Stimulated activated CD8-positive, alpha-beta memory T cell treated with anti-CD3 and anti-CD28 coated beads, Interleukin-7, amount 100 ng/mL, for 48 hours (primary cell): Measurements from ENCODE around the gene TRIM29.

ENCODE experiments used
- DNase-seq, 2 donors: peaks; one replicate each; pipeline ENCODE4 v3.0.0-alpha.2; 2020; ENCODE audit warnings: low read depth in 1 of 2; ENCODE audit errors: extremely low read depth in 1 of 2

TRIM29 gene

DNA sequence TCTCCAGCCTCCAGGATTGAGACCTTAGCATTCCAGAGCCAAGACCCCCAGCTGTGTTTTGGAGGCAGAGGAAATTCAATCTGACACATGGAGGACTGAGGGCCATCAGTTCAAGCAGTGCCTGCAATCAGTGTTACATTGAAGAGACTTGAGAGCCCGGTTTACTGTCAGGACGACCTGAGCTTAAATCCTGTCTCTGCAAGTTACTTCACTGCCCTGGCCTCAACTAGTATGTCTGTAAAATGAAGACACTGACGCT is 35.1 kb downstream of the TRIM29 start:
- no peak for DNase-seq

DNA sequence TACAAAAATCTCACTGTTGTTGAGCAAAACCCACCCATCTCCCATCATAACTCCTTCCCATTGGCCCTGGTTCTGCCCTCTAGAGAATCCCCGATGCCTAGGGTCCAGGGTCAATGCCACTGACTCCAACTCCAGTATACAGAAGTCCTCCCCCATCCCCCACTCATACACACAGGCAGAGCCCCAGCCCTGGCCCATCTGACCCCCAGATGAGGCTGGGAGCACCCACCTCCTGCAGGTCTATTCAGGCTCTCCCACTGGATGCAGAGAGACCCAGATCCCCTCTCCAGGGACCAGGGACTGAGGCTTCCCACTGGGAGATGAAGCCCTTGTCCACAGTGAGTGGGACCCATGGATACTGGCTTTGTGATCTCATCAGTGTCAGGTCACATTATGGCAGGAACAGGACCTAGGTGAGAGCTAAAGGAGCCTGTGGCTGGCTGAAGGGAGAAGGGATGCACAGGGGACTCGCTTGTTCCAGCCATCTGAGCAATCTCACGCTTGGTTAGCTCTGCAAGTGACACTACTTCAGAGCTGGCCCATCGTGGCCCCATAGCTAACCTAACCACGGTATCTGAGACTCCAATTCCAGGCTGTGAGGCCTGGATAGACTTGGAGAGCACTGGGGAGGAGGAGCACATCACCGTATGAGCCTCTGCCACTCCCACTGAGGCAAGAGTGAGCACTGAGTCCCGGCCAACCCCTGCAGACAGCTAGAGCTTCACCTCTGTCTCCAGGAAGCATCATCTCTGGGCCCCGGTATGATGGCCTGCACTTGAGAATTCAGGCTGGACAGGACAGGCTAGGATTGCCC is 35.7 kb downstream of the TRIM29 start:
- no peak for DNase-seq

DNA sequence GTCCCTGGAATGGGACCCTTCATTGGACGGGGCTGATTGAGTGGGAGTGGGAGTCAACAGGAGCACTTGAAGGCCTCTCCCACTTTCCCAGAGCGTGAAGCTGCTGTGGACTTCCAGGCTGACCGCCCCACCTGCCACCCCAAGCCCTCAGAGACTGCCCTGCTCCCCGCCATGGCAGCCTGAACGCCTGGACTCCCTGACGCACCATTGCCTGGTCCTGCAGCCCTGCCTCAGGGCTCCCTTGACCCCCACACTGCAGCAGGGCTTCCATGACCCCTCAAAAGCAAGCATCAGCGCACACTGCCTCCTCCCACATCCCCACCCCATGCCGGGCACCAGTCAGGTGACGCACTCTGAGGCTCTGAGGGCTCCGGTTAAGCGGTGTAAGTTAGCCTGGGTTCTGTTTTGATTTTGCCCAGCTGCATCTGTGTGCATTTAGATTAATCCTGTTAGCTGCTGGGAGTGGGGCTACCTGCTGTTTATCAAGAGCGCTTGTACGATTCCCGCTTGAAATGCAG is 39.4 kb downstream of the TRIM29 start:
- DNase-seq = no peak

DNA sequence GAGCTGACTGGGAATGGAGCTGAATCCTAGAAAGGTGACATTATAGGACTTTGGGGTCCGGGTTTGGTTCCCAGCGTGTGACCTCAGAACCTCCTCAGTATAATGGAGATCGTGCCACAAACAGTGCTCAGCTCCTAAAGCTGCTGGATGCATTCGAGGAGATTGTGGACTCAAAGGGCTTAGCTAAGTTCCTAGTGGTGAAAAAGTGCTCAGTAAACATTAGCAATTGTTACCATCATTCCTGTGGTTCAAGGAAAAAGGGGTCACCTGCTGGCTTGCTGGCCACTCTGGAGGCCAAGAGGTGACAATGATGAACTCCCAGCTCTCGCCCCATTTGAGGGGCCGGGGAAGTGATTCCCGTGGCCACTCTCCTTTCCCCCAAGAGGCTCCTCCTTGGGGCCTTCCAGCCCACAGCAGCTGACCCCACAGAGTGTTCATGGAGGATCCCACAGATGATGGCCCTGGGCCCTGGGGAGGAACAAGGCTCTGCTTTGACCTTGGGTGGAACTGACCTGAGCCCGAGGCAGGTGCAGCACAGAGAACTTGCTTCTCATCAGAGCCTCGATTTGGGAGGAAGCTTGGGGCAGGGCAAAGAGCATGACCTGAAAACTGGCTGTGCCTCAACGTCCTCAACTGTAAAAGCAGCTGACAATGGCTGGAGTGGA is 40.1 kb downstream of the TRIM29 start:
- DNase-seq = no peak

DNA sequence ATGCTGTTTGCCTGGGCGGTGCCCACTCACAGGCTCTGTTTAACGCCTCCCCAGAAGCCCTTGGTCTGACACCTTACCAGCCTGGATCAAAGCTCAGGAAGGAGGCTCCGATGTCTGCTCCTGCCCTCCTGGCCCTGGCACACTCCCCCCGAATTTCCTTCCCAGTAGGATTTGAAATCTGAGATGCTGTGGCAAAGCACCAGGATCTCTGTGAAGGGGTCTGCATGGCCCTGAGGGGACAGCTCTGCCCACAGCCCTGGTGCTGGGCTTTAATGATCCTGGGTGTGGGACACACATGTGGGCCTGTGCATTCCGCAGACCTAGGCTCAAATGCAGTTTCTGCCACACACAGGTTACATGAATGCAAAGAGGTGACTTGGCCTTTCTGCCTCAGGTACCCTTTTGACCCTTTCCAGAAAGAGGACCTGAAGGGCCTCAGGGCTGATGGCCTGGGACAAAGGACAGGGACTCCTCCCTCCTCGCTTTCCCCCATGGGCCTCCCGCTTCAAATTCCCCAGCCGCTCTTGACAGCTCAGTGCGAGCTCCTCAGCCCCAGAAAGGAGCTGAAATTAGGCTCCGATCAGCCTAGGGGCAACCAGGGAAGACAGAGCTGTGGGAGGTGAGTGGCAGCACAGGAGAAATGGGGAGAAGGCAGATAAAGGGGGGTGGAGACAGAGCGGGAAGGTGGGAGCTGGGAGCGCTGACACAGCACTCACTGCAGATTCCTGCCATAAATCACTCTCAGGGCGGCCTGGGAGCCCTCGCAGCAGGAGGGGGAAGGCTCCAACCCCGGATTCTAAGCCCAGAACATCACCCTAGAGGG is 41.3 kb downstream of the TRIM29 start:
- DNase-seq = no peak

DNA sequence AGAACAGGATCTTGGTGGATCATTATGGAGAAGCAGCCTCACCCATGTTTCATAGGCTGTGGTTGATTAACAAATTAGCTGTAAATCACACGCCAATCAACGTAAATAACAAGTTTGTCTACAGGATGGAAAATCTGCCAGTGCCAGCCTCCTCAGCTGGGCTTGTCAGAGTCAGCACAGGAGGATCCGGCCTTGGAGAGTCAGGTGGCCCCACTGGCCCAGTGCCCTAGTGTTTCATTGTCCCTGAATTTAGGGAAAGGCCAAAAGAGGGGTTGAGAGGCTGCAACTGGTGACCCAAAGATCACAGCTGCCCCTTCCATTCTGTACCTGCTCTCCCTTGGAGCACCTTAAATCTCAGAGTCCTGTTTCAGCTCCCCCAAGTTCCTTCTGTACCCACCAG is 42.4 kb downstream of the TRIM29 start:
- DNase-seq = no peak

DNA sequence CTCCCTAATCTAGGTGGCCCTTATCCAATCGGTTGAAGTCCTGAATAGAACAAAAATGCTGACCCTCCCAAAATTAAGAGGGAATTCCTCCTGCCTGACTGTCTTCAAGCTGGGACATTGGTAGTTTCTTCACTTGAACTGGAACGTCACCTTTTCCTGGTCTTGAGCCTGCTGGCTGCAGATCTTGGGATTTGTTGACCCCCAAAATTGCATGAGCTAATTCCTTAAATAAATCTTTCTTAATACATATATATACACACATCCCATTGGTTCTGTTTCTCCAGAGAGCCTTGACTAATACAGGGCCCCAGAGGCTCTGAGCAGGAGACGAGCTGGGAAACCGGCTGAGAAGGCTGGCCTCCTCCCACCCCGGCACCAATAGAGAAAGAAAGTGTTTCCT is 46.2 kb downstream of the TRIM29 start:
- DNase-seq = no peak

DNA sequence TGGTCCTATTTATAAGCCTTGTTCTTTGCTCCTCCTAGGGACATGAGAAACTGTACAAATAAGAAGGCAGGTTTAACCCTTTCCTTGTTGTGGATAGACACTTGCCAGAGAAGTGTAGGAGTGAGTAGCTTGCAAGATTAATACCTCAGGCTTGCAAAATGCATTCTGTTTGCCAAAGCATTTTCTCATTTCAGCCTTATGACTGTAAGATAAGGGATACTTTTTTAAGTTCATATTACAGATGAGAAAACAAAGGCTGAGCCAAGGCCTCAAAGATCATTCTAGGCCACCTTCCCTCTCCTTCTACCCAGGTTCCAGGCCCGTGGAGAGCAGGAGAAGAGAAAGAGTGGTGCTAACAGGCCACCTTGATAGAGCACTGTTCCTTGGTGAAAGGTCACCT is 46.8 kb downstream of the TRIM29 start:
- DNase-seq = no peak

DNA sequence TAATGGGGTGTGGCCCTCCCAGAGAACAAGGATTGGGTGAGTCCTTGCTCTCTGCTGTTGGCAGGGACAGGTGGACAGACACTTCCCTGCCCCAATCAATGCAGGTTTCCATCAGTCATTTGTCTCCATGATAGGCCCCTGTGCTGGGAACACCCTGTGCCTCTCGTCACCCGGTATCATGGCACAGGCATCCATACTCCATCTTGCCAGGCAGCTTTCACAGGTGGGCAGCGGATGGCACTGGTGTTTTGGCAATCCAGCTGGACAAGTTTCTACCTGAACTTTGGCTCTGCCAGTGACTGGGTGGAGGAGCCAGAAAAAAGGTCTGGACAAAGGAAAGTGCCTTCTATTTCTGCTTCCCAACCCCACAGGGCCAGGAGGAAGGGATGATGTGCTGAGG is 47.5 kb downstream of the TRIM29 start:
- no peak for DNase-seq

DNA sequence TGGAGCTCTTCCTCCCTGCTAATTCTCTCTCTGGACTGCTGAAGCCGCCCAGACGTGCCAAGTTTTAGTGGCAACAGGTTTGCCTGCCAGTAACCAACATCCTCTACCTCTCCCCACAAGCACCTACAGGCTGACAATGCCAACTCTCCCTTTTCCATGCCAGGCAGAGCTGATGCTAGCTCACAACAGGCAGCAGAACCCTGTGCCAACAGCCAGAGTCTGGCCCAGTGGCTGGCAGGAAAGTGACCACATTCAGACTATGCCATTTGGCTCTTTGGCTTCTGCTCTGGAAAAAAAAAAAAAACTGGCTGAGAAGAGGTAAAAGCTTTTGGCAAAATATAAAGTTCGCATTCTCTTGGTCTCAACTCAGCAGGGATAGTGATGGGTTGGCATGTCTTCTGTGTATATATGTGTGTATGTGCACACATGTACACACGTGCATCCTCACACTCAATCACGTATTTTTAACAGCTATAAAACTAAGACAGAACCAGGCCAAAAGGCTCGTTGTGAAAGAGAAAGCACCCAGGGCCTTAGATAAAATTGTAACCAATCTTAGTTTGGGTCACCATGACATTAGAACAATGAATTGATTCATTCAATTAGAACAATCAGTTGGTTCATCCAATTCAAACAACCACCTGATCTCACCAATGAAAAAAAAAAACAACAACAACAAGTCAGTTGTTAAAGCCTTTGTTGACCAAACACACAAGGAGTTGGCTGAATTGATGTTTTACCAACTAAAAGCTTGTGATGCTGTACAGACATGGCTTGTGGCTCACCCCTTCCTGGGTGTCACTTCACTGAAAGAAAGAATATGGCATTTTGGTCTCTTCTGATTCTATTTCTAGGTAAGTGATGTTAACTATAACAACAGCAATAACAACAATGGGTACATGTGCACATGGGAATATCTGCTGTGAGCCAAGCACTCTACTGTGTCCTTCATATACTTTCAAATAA is 48.6 kb downstream of the TRIM29 start:
- no peak for DNase-seq

DNA sequence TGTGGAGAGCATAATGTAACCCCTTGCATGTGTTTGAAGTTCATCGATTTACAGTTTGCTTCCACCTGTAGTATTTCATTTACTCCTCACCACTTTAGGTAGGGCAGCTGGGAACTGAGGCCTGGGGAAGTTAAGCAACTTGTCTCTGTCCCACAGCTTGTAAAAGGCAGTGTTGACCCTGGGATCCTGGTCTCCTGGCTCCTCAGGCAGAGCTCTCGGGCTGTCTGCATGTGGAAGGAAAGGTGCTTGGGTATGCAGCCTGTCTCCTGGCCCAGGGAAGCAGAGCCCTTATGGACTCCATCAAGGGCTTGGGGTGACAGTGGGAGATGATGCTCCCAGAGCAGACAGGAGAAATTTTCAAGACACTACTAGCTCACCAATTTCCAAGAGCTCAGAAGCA is 49.9 kb downstream of the TRIM29 start:
- DNase-seq = no peak

DNA sequence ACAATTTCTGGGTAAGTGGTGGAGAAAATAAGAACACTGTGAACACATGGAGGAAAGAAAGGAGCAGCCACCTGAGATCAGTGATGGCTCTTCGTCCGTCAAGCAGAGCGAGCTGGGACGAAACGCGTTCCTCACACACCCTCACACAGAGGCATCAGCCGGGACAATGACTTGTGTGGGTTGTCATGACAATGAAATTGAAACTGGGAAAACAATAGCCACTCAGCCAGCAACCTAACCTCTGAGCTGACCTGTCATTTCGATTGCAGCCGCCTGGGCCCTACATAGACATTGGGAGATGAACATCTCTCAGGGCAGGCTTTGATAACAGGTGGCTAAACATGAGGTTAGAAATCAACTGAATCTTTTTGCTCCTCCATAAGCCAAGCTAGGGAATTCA is 51.3 kb downstream of the TRIM29 start:
- DNase-seq = no peak

DNA sequence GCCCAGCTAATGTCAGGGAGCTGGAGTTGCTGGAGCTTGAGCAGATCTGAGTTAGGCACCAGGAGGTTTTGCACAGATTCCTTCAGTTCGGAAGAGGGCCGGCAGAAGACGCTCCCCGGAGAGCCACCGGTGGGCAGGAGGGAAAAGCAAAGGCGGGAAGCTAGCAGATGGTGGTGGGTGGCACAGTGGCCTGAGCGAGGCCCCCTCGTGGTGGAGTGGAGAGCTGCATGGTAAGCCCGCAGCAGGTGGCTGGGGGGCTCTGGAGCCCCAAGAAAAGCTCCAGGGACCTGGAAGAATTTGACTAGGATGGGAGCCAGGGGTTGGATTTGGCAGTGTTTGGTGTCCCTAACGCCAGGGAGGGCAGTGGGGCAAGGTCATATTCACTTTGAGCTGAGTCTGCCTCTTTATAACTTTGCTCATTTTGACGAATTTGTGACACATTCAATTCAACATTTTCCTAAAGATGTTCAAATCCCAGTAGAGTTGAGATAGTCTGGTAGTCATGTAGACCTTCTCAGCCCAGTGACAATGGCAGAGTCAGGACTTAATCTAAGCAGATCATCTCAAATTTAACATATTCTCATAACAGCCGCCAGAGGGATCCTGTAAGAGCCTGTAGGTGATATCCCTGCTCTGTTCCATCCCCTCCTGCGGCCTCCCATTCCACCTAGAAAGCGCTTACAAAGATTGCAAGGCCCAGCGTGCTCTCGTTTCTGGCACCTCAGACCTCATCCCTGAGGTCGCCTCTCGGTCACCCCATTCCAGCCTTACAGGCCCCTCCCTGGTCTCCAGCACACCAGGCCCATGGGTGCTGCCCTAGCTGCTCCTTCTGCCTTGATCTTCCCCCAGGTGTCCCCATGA is 57.9 kb downstream of the TRIM29 start:
- no peak for DNase-seq

DNA sequence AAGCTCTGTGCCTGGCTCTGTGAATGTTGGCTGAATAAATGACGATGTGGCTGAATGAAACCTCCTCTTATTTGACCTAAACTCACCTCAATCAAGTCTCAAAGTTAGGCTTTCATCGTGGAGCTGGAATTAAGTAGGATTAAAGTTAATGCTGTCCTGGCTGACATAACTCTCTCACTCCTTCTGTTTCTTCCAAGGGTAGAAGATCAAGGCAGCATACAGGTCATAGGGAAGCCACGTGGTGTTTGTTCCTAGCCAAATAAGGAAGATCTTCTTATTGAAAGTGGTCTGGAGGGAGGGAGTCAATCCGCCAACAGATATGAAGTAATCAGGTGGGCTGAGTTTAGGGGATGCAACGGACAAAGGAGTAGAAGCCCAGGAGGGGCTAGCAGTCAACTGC is 59.5 kb downstream of the TRIM29 start:
- DNase-seq = no peak

DNA sequence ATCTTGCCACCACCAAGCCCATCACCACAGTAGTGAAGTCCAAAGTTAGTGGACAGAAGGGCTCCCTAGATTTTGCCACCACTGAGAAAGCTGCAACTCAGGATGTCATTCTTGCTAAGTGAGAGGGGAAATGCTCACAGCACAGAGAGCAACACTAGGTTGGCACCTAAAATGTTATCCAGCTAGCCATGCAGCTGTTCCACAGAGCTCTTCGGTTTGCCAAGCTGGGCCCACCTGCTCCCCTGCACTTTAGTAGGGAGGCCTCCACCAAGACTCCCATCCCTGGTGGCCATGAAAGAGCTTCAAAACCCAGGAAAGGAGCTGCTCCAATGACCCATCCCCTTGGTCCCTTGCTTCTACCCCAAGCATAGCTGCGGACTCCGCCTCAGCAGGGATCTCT is 63.8 kb downstream of the TRIM29 start:
- no peak for DNase-seq

DNA sequence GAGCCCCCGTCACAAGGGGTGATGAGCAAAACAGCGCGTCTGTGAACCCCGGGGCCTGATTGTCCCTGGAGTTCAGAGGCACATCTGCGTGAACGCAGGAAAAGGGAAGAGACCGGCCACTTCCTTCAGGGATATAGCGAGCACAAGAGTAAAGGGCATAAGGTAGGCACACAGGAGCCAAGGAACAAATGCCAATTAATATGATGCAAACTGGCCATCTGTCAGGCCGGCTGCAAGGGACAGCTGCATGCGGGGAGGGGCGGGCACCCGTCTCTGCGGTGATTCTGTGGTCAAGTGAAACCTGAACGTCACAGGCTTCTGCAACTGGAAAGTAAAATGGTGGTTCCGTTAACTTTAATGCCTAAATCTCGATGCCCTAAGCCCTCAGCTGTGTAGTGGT is 64.7 kb downstream of the TRIM29 start:
- no peak for DNase-seq

DNA sequence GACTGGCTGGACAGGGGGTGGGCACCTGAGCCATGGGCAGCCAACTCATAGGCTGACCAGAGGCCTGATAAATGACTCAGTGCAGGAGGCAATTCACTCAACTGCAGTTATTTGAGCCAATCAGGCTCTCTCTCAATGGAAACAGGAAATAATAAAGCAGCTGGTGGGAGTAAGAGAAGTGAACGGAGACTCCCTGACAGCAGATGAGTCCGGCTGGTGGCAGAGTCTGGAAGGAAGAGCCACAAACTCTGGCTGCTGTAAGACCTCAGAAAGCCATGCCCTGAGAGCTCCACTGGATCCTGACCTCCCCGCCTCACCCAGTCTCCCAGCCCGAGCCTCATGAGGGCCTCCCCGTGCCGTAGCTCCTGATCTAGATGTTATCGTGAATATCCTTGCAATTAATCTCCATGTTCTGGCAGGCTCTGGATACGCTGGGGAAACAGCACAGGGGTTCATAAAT is 69.8 kb downstream of the TRIM29 start:
- no peak for DNase-seq

DNA sequence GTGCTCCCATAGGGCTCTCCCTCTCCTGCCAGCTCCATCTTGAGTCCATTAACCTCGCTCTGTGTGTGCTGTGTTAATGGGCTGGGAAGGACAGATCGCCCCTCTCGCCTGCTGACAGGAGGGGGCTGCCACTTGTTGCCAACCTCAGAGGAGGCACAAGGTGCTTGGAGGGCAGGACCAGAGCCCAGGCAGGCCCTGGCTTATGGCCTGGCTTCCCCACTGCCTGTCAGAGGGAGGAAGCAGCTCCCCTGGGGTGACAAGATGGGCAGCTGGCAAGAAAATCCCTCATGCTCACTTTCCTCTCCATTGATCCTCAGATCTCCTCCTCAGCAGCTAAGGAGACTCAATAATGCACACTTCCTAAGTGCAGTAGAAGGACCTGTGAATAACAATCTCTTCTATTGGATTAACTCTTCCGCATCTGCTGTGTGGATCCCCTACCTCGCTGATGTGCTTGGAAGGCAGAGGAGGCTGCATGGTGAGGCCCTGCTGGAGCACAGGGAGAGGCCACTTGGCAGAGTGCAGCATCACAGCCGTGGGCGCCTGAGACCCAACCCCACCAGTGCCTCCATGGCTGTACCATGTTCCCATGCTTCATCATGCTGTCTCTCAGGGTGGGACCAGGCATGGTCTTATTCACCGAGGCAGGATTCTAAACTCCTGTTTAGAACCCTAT is 70.3 kb downstream of the TRIM29 start:
- DNase-seq = no peak
